ENCODE data around the gene KYNU.

Gene KYNU

DNA sequence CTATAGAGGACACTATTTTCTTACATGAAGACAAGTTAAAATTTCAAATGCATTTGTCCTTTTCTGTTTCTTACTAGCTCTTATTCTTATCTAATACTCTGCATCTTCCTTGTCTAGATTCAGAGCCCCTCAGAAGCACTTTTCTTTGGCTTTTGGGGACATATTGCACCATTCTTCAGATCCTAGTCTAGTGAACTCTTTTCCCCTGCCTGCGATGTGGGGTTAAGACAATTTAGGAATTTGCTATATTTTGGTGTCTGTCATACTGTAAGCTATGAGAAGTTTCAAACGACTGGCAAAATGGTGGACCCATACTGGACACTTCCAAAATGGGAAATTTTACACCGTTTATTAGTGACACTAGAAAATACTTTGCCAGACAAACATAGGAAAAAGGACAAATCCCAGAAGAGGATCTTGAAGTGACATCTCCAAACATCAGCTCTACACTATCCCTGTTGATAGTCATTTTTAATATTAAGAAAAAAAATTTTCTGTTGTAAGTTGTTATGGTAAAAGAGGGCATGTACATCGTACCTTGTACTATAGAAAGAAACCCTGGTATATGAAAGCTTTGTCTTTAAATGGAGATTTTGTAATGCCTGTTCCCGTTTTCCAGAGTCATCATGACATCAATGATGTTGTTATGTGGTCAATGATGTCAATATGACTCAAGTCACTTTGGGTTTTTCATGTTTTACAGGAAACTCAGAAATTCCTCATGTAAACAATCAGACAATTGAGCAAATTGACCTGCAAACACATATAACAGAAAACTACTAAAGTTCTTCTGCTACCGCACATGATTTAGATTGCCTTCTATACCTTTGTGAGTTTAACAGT lies 4.4 kb upstream of the KYNU start:
- Histone ChIP-seq H3K36me3 (ENCODE audit: control insufficient read depth, insufficient read depth, low read length) (no peaks in the 10 kb centered on the region), H3K27me3 (replicated peaks; ENCODE audit: control insufficient read depth, insufficient read depth, low read length) (no peaks in the 10 kb centered on the region), H3K4me3 (replicated peaks; ENCODE audit: low read depth, low read length) (peak overlapping the region; percentile 22)
- no peak for DNase-seq (ENCODE audit: extremely low read depth, insufficient read length)
- TF ChIP-seq, protein P1, sequence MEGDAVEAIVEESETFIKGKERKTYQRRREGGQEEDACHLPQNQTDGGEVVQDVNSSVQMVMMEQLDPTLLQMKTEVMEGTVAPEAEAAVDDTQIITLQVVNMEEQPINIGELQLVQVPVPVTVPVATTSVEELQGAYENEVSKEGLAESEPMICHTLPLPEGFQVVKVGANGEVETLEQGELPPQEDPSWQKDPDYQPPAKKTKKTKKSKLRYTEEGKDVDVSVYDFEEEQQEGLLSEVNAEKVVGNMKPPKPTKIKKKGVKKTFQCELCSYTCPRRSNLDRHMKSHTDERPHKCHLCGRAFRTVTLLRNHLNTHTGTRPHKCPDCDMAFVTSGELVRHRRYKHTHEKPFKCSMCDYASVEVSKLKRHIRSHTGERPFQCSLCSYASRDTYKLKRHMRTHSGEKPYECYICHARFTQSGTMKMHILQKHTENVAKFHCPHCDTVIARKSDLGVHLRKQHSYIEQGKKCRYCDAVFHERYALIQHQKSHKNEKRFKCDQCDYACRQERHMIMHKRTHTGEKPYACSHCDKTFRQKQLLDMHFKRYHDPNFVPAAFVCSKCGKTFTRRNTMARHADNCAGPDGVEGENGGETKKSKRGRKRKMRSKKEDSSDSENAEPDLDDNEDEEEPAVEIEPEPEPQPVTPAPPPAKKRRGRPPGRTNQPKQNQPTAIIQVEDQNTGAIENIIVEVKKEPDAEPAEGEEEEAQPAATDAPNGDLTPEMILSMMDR (IDR thresholded peaks at IDR 0.05; ENCODE audit: insufficient read depth, low read length, poor library complexity, severe bottlenecking) = no peak

GRCh38 chr2:142873831-142874287 lies 3.6 kb upstream of the KYNU start:
- Histone ChIP-seq H3K27me3 (replicated peaks; ENCODE audit: control insufficient read depth, insufficient read depth, low read length) (no peaks in the 10 kb centered on the region), H3K4me3 (replicated peaks; ENCODE audit: low read depth, low read length) (peak overlapping the region; percentile 22), H3K36me3 (ENCODE audit: control insufficient read depth, insufficient read depth, low read length) (no peaks in the 10 kb centered on the region)
- no peak for DNase-seq (ENCODE audit: extremely low read depth, insufficient read length)
- TF ChIP-seq, protein P1 (IDR thresholded peaks at IDR 0.05; ENCODE audit: insufficient read depth, low read length, poor library complexity, severe bottlenecking) = no peak

- no peak for DNase-seq (ENCODE audit: extremely low read depth, insufficient read length)
- Histone ChIP-seq H3K27me3 (replicated peaks; ENCODE audit: control insufficient read depth, insufficient read depth, low read length) (no peaks in the 10 kb centered on the region), H3K4me3 (replicated peaks; ENCODE audit: low read depth, low read length) (no peak overlapping the region; the same call in none of the 2 replicates), H3K36me3 (ENCODE audit: control insufficient read depth, insufficient read depth, low read length) (no peaks in the 10 kb centered on the region)
- TF ChIP-seq, protein P1 (IDR thresholded peaks at IDR 0.05; ENCODE audit: insufficient read depth, low read length, poor library complexity, severe bottlenecking) = no peak
These were observed 3.1 kb upstream of the KYNU start for GRCh38 chr2:142874293-142874814.

- Histone ChIP-seq H3K36me3 (ENCODE audit: control insufficient read depth, insufficient read depth, low read length) (no peaks in the 10 kb centered on the region), H3K27me3 (replicated peaks; ENCODE audit: control insufficient read depth, insufficient read depth, low read length) (no peaks in the 10 kb centered on the region), H3K4me3 (replicated peaks; ENCODE audit: low read depth, low read length) (no peak overlapping the region)
- TF ChIP-seq, protein P1 (IDR thresholded peaks at IDR 0.05; ENCODE audit: insufficient read depth, low read length, poor library complexity, severe bottlenecking) = no peak
- no peak for DNase-seq (ENCODE audit: extremely low read depth, insufficient read length)
These were observed 2.5 kb upstream of the KYNU start for GRCh38 chr2:142875010-142875409.

DNA sequence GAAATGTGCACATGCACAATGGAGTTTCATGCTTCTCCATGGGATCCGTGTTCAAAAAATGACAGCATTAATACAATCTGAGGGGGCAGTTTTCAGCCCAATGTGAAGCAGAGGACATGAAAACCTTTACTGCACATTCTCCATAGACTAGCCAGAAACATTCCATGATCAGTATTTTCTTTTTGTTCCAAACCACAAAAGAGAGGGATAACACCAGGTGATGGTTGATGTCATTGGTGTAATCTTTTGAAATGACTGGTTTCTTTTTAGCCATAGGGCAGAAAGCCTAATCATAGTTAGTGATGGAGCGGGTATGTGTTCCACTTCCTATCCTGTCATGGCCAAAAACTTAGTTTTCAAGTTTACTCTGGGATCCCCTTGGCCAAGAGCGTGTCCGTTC lies 1.8 kb upstream of the KYNU start:
- TF ChIP-seq, protein P1 (IDR thresholded peaks at IDR 0.05; ENCODE audit: insufficient read depth, low read length, poor library complexity, severe bottlenecking) = no peak
- no peak overlapping the region for H3K4me3 ChIP-seq (replicated peaks; ENCODE audit: low read depth, low read length)
- DNase-seq (ENCODE audit: extremely low read depth, insufficient read length) = no peak
- no peaks in the 10 kb centered on the region for H3K27me3 ChIP-seq (replicated peaks; ENCODE audit: control insufficient read depth, insufficient read depth, low read length)
- no peaks in the 10 kb centered on the region for H3K36me3 ChIP-seq (ENCODE audit: control insufficient read depth, insufficient read depth, low read length)

All from GM06990 (cell line).